Colonic mucosa (tissue), 4 donors: ENCODE measurements around the gene LUZP2. TPM values are rescaled to one million over a fixed set of nuclear protein-coding genes. Genes with fewer than 3 reads are reported as not detected.

Experiments
- DNase-seq: peaks from one replicate; pipeline ENCODE4 v3.0.0-alpha.2; 2020
- H3K27ac ChIP-seq: fragments of 200-600 bp; one replicate; pipeline ENCODE4 v1.8.0; 2021
- H3K27me3 ChIP-seq: fragments of 200-600 bp; one replicate; pipeline ENCODE4 v1.8.0; 2021
- H3K36me3 ChIP-seq: fragments of 200-600 bp; one replicate; pipeline ENCODE4 v1.8.0; 2021
- H3K4me1 ChIP-seq: fragments of 200-600 bp; one replicate; pipeline ENCODE4 v1.8.0; 2021; ENCODE audit warnings: mild to moderate bottlenecking
- H3K4me3 ChIP-seq: fragments of 200-600 bp; one replicate; pipeline ENCODE4 v1.8.0; 2021
- H3K9ac ChIP-seq, 2 donors: one replicate each; pipeline ENCODE4 v1.7.0; 2013; ENCODE audit warnings: control low read depth in 2 of 2, low read depth in 2 of 2, low read length in 2 of 2
- H3K9me3 ChIP-seq: fragments of 200-600 bp; one replicate; pipeline ENCODE4 v1.8.0; 2021
- intact Hi-C: fragments of 100-400 bp; cut with DNase I; formaldehyde crosslinking; loops from one replicate; pipeline ENCODE4 v1.14.1; 2022
- total RNA-seq, 2 donors: library from RNA; stranded (reverse); fragmentation: NEBNext Ultra II Directional in 1 of 2; extraction: Animal tissue kit (Norgen Biotek cat#: 25700) in 1 of 2; gene quantifications; one replicate each; pipeline ENCODE4 v1.2.1, GENCODE V29; 2021
- TF ChIP-seq, protein P1 (sequence below): fragments of 200-600 bp; IDR thresholded peaks from one replicate; pipeline ENCODE4 v1.8.0; 2022; ENCODE audit warnings: antibody characterized with exemption, mild to moderate bottlenecking
- donor health status: healthy.
- donor health status: DM: no; HTN: no; CAD: no.
- donor health status: DM: no; HTN: no; CAD: no.

Gene LUZP2
- total RNA-seq, 2 donors from 2014 or later: 0.57 to 1.3 TPM

DNA sequence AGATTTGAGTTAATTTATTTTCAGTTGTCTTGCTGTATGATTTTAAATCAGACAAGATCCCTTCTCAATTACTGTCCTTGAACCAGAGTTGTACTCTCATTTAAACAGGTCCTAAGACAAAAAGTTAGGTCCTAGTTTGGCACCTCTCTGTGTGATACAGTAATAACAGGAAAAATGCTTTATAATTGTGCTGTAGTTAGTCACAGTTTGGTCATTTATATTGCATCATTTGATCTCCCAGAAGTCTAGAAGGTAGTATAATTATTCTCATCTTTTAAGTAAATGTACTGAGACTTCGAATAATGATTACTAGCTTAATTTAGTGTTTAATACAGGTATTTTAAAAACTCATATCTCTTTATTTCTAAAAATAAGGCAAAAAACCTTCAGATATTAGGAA is 18.1 kb upstream of the LUZP2 start:
- H3K27ac ChIP-seq: no peak overlapping the region
- intact Hi-C loops: no loop called here
- no peaks in the 10 kb centered on the region for H3K4me1 ChIP-seq
- H3K9ac ChIP-seq: no peak overlapping the region
- H3K9me3 ChIP-seq: no peaks in the 10 kb centered on the region
- H3K4me3 ChIP-seq: no peak overlapping the region
- TF ChIP-seq, protein P1, sequence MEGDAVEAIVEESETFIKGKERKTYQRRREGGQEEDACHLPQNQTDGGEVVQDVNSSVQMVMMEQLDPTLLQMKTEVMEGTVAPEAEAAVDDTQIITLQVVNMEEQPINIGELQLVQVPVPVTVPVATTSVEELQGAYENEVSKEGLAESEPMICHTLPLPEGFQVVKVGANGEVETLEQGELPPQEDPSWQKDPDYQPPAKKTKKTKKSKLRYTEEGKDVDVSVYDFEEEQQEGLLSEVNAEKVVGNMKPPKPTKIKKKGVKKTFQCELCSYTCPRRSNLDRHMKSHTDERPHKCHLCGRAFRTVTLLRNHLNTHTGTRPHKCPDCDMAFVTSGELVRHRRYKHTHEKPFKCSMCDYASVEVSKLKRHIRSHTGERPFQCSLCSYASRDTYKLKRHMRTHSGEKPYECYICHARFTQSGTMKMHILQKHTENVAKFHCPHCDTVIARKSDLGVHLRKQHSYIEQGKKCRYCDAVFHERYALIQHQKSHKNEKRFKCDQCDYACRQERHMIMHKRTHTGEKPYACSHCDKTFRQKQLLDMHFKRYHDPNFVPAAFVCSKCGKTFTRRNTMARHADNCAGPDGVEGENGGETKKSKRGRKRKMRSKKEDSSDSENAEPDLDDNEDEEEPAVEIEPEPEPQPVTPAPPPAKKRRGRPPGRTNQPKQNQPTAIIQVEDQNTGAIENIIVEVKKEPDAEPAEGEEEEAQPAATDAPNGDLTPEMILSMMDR: no peak
- no peaks in the 10 kb centered on the region for H3K36me3 ChIP-seq
- no peaks in the 10 kb centered on the region for H3K27me3 ChIP-seq
- DNase-seq: no peak

DNA sequence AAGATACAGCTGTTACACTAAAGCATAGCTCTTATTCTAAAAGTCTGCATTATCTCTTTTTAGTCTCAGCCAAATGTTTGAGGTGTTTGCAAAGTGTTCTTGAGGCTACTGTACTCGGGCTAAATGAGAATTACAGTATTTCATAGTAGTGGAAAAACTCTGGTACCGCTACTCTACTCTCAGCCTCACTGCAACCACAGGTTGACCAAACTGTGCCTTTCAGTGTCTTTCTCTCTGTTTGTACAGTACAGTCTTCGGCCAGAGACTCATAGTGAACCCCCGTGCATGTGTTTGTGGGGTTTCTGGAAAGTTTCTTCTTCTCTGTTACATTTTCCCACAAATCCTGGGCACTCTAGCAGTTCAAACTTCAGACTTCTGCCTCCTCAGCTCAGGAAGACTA is 7.4 kb upstream of the LUZP2 start:
- Histone ChIP-seq H3K27me3 (no peaks in the 10 kb centered on the region), H3K4me1 (no peaks in the 10 kb centered on the region), H3K9ac (no peak overlapping the region), H3K4me3 (no peak overlapping the region), H3K27ac (no peak overlapping the region), H3K36me3 (no peaks in the 10 kb centered on the region), H3K9me3 (no peaks in the 10 kb centered on the region)
- TF ChIP-seq, protein P1: no peak
- DNase-seq: no peak
- intact Hi-C loops: no loop called here

DNA sequence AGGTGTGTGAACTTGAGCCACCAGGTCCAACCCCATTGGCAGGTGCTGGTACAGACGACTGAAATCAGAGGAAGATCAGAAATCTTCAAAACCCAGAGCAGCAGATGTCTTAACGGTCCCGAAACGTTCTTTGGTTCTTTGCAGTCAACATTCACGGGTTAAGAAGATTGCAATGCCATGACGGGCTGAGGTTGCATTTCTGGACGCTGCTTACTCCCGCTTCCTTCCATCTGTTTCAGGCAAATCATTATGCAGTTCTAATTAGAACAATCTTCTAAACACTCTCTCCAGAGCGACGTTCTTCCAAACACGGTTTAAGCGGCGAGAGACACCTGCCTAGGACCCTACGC is 492 bp upstream of the LUZP2 start:
- no peak for DNase-seq
- peaks cover 17% of the 10 kb centered on the region for H3K27me3 ChIP-seq
- no peaks in the 10 kb centered on the region for H3K4me1 ChIP-seq
- no peaks in the 10 kb centered on the region for H3K36me3 ChIP-seq
- H3K4me3 ChIP-seq: peak overlapping the region; percentile 23
- TF ChIP-seq, protein P1: no peak
- no peak overlapping the region for H3K27ac ChIP-seq
- no peak overlapping the region for H3K9ac ChIP-seq
- intact Hi-C loops: no loop called here
- H3K9me3 ChIP-seq: no peaks in the 10 kb centered on the region

DNA sequence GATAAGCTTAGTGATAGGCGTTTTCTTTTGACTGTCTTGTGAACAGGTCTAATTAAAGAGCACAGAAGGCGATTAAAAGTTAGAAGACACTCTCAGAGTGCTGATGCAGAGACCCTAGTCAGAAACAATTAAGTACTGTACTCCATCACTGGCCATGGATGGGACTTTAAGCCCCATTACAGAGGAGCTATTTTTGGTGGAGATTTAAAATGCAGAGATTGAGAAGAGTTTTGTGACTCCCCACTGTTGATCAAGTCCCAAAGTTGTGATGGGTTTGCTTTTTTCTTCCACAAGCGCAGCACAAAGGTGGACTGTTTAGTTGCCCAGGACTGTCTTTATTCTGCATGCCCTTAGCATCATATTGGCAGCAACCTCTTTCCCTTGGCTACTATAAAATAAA is 978 bp downstream of the LUZP2 start:
- no peak overlapping the region for H3K9ac ChIP-seq
- no peak for DNase-seq
- H3K9me3 ChIP-seq: no peaks in the 10 kb centered on the region
- intact Hi-C loops: no loop called here
- no peaks in the 10 kb centered on the region for H3K4me1 ChIP-seq
- peaks cover 17% of the 10 kb centered on the region for H3K27me3 ChIP-seq
- TF ChIP-seq, protein P1: no peak
- H3K36me3 ChIP-seq: no peaks in the 10 kb centered on the region
- no peak overlapping the region for H3K4me3 ChIP-seq
- no peak overlapping the region for H3K27ac ChIP-seq

- H3K27ac ChIP-seq: no peak overlapping the region
- no peaks in the 10 kb centered on the region for H3K4me1 ChIP-seq
- no peaks in the 10 kb centered on the region for H3K36me3 ChIP-seq
- DNase-seq: no peak
- no peaks in the 10 kb centered on the region for H3K9me3 ChIP-seq
- H3K27me3 ChIP-seq: peaks cover 2% of the 10 kb centered on the region
- TF ChIP-seq, protein P1: no peak
- no peak overlapping the region for H3K4me3 ChIP-seq
- no peak overlapping the region for H3K9ac ChIP-seq
- intact Hi-C loops: no loop called here
Measured at GRCh38 chr11:24502425-24502824, 5.6 kb downstream of the LUZP2 start.

DNA sequence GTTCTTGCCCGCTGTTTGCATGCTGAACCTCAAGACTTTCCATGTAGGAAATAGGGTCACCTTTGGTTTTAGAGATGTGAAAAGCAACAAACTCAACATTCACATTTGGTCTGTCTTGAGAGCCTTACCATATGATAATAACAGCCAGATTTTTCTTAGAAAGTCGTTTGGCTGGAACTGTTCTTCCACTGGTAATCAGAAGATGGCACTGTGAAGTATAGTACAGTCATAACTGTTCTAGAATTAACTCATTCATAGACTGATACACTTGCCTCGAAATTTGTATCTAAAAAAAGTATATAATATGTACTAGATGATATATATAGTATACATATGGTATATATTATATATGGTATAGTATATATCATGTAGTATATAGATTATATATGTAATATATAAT is 12.3 kb downstream of the LUZP2 start:
- TF ChIP-seq, protein P1: no peak
- Histone ChIP-seq H3K9me3 (no peaks in the 10 kb centered on the region), H3K27me3 (no peaks in the 10 kb centered on the region), H3K9ac (no peak overlapping the region), H3K36me3 (no peaks in the 10 kb centered on the region), H3K27ac (no peak overlapping the region), H3K4me1 (no peaks in the 10 kb centered on the region), H3K4me3 (no peak overlapping the region)
- no peak for DNase-seq
- intact Hi-C loops: no loop called here
